ENCODE results near the gene CHCHD6.

Gene CHCHD6

GRCh38 chr3:126849768-126850167 lies 145.7 kb downstream of the CHCHD6 start:
- TF ChIP-seq, protein P1, sequence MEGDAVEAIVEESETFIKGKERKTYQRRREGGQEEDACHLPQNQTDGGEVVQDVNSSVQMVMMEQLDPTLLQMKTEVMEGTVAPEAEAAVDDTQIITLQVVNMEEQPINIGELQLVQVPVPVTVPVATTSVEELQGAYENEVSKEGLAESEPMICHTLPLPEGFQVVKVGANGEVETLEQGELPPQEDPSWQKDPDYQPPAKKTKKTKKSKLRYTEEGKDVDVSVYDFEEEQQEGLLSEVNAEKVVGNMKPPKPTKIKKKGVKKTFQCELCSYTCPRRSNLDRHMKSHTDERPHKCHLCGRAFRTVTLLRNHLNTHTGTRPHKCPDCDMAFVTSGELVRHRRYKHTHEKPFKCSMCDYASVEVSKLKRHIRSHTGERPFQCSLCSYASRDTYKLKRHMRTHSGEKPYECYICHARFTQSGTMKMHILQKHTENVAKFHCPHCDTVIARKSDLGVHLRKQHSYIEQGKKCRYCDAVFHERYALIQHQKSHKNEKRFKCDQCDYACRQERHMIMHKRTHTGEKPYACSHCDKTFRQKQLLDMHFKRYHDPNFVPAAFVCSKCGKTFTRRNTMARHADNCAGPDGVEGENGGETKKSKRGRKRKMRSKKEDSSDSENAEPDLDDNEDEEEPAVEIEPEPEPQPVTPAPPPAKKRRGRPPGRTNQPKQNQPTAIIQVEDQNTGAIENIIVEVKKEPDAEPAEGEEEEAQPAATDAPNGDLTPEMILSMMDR (IDR thresholded peaks at IDR 0.05), result no peak
- no peak for TF ChIP-seq ZFX (IDR thresholded peaks at IDR 0.05; ENCODE audit: borderline replicate concordance)
- no peak overlapping the region for H3K27ac ChIP-seq

DNA sequence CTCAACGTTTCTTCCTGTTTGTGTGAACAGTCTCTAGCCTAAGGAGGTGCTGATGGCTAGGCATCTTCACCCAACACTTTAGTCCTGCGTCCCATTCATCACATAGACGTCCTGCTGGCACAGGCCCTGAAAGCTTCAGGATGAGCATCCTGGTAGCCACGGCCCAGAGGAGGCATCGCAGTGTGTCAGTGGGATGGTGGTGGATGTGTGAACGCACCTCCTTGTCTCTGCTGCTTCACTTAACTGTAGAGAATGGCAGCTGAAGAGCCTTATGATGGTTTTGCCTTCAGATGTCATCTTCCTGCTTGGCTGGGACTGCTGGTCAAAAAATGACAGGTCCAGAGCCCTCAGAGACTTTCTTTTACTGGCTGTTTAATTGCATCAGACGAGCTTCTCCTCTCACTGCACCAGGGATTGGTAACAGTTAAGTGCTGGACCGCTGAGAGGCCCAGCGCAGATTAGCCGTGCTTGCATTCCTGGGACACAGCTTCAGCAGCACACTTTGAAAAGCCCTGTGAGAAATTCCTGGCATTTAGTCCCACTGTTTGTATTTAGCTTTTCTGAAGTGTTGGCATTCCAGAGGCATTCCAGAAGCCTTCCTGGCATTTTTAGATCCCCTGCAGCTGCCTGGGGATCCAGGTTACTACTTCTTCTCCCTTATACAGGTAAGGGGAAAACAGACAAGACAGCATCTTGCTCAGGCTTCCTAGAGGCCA lies 146.5 kb downstream of the CHCHD6 start:
- TF ChIP-seq, protein P1 (IDR thresholded peaks at IDR 0.05), result no peak
- TF ChIP-seq ZFX (IDR thresholded peaks at IDR 0.05; ENCODE audit: borderline replicate concordance), result no peak
- H3K27ac ChIP-seq, result no peak overlapping the region

- no peak for TF ChIP-seq ZFX (IDR thresholded peaks at IDR 0.05; ENCODE audit: borderline replicate concordance)
- TF ChIP-seq, protein P1 (IDR thresholded peaks at IDR 0.05), result no peak
- H3K27ac ChIP-seq, result no peak overlapping the region
Measured at GRCh38 chr3:126851382-126851781, 147.3 kb downstream of the CHCHD6 start.

DNA sequence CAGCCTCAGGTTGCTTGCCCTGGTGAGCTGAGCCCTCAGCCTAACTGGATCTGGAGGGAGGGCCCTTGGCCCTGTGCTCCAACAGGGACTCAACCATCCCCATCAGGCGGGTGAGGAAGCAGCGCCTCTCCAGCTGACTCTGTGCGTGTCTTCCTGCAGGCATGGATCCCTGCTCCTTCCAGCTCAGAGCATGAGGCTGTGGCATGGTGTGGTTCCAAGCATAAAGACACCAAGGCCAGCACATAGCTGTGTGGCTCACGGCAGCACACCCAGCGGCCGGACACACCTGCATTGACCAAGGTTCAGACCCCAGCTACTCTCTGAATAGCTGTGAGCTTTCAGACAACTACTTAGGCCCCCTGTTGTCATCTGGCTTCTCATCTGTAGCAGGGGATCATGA lies 147.9 kb downstream of the CHCHD6 start:
- TF ChIP-seq, protein P1 (IDR thresholded peaks at IDR 0.05), result no peak
- TF ChIP-seq ZFX (IDR thresholded peaks at IDR 0.05; ENCODE audit: borderline replicate concordance), result no peak
- no peak overlapping the region for H3K27ac ChIP-seq

DNA sequence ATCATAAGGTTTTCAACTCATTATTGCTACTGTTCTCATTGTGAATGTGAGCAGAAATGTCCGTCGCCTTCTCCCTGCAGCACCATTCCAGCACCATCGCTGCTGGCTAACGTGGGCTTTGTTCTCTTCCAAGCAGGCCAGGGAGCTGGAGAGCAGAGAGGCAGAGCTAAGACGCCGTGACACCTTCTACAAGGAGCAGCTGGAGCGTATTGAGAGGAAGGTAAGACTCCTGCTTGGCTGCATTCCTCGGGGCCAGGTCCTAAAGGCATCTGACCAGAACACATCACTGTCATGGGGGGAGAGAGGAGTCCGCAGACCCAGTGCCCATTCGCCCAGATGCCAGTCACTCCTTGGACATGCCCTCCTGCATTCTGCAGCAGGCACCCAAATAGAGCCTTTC lies 148.5 kb downstream of the CHCHD6 start:
- H3K27ac ChIP-seq, result no peak overlapping the region
- TF ChIP-seq, protein P1 (IDR thresholded peaks at IDR 0.05), result no peak
- TF ChIP-seq ZFX (IDR thresholded peaks at IDR 0.05; ENCODE audit: borderline replicate concordance), result no peak

DNA sequence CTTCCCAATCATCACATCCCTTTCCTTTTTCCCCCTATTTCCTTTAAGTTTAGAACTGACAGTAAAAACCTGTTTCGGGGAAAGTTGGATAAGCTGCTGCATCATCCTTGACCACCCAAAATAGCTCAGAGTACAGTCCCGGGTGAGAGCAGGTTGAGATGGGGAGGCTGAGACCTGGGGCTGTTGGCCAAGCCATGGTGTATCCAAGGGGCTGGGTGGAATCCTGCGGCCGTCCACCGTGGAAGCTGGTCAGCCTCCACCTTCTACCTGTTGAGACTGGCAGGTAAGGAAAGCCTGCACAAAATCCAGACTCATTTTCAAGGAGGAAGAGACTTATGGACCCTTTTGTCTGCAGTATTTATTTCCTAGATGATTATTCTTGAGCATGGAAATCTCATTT lies 150.6 kb downstream of the CHCHD6 start:
- TF ChIP-seq, protein P1 (IDR thresholded peaks at IDR 0.05), result no peak
- TF ChIP-seq ZFX (IDR thresholded peaks at IDR 0.05; ENCODE audit: borderline replicate concordance), result no peak
- no peak overlapping the region for H3K27ac ChIP-seq

GRCh38 chr3:126855374-126855773 lies 151.3 kb downstream of the CHCHD6 start:
- TF ChIP-seq, protein P1 (IDR thresholded peaks at IDR 0.05), result no peak
- H3K27ac ChIP-seq, result no peak overlapping the region
